Endothelial cell of umbilical vein (primary cell): Measurements from ENCODE around the gene C16orf89.
"Not testable (repeated sequence)": the region's sequence is repeated elsewhere in the genome, so short reads cannot be mapped to it uniquely, and the experiment has no call there.

Source experiments
- EZH2 ChIP-seq: IDR thresholded peaks from 2 replicates; pipeline ENCODE4 v1.6.1; 2012; ENCODE audit warnings: borderline replicate concordance, low read depth, mild to moderate bottlenecking, moderate library complexity, low read length, inconsistent platforms; ENCODE audit not compliant: severe bottlenecking
- GATA2 ChIP-seq: IDR thresholded peaks from 2 replicates; pipeline ENCODE4 v1.7.0; 2011; ENCODE audit warnings: low read depth, mild to moderate bottlenecking, moderate library complexity, mixed read lengths, low read length; ENCODE audit not compliant: insufficient read length, insufficient read depth
- TF ChIP-seq, protein P1 (sequence below), 2 donors: IDR thresholded peaks; 1 replicate in 1 of 2; 2 replicates in 1 of 2; pipeline ENCODE4 v1.5.1; 2011; ENCODE audit warnings: low read length in 2 of 2, mild to moderate bottlenecking in 2 of 2, moderate library complexity in 2 of 2, control low read depth in 1 of 2, inconsistent platforms in 1 of 2, low read depth in 1 of 2; ENCODE audit not compliant: insufficient read depth in 1 of 2; ENCODE audit errors: extremely low read depth in 1 of 2

DNA sequence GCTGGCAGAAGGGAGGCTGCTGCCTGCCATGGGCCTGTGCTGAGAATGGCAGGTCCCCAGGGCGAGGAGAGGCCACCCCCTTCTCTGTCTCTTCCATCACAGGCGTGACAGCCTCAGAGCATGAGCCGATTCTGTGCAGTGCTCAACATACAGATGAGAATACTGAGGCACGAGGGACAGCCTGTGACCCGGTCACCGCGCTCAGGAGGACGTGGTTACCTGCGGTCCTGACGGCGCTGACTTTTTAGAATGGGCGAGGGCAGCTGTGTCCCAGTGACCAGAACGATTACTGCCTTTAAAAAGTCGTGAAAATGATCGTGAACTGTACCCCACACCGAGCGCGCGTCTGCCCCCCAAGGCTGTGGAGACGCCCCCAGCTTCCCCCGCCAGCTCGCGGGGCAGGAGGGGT is 31.3 kb upstream of the C16orf89 start:
- TF ChIP-seq, protein P1, sequence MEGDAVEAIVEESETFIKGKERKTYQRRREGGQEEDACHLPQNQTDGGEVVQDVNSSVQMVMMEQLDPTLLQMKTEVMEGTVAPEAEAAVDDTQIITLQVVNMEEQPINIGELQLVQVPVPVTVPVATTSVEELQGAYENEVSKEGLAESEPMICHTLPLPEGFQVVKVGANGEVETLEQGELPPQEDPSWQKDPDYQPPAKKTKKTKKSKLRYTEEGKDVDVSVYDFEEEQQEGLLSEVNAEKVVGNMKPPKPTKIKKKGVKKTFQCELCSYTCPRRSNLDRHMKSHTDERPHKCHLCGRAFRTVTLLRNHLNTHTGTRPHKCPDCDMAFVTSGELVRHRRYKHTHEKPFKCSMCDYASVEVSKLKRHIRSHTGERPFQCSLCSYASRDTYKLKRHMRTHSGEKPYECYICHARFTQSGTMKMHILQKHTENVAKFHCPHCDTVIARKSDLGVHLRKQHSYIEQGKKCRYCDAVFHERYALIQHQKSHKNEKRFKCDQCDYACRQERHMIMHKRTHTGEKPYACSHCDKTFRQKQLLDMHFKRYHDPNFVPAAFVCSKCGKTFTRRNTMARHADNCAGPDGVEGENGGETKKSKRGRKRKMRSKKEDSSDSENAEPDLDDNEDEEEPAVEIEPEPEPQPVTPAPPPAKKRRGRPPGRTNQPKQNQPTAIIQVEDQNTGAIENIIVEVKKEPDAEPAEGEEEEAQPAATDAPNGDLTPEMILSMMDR (IDR thresholded peaks at IDR 0.05; ENCODE audit: extremely low read depth in 1 of 2, insufficient read depth in 1 of 2, low read depth in 1 of 2, low read length in 2 of 2) = not testable (repeated sequence)
- not testable (repeated sequence) for TF ChIP-seq EZH2, GATA2
